ENCODE data around the gene TFB1M. TPM values are rescaled to one million over a fixed set of nuclear protein-coding genes. Genes with fewer than 3 reads are reported as not detected.

The TFB1M gene
- total and polyA plus RNA-seq, 2 experiments from 2014 or later: 10.3 to 11.2 TPM

- Histone ChIP-seq H3K27me3 (no peaks in the 10 kb centered on the region), H2AFZ (no peak overlapping the region), H4K20me1 (ENCODE audit: insufficient read depth, poor library complexity, severe bottlenecking) (no peaks in the 10 kb centered on the region), H3K36me3 (replicated peaks; ENCODE audit: insufficient read depth, low read depth) (no peaks in the 10 kb centered on the region), H3K79me2 (no peaks in the 10 kb centered on the region), H3K27ac (no peak overlapping the region), H3K4me1 (ENCODE audit: insufficient read depth) (no peaks in the 10 kb centered on the region), H3K9me2 (replicated peaks; ENCODE audit: insufficient read depth) (no peaks in the 10 kb centered on the region), H3K4me3 (no peak overlapping the region), H3K4me2 (no peak overlapping the region), H3K9me3 (ENCODE audit: low read depth) (no peaks in the 10 kb centered on the region)
- DNase-seq (ENCODE audit: low spot score): no peak
- TF ChIP-seq EZH2 (IDR thresholded peaks at IDR 0.05; ENCODE audit: borderline replicate concordance): no peak
- no peak for TF ChIP-seq EZH2phosphoT487 (IDR thresholded peaks at IDR 0.05; ENCODE audit: low read depth, severe bottlenecking, unreplicated experiment)
- no peak for TF ChIP-seq CTCF (IDR thresholded peaks at IDR 0.05; ENCODE audit: poor library complexity)
These were observed 38.5 kb upstream of the TFB1M start for GRCh38 chr6:155352811-155353210.

GRCh38 chr6:155352130-155352420 lies 37.8 kb upstream of the TFB1M start:
- H3K36me3 ChIP-seq (replicated peaks; ENCODE audit: insufficient read depth, low read depth): no peaks in the 10 kb centered on the region
- 89% methylated on average over 4 of the region's 4 CpGs for WGBS (ENCODE audit: low lambda C conversion rate, missing lambda C conversion rate)
- H3K9me3 ChIP-seq (ENCODE audit: low read depth): no peaks in the 10 kb centered on the region
- no peak overlapping the region for H3K4me2 ChIP-seq
- TF ChIP-seq CTCF (IDR thresholded peaks at IDR 0.05; ENCODE audit: poor library complexity) (no peak), EZH2phosphoT487 (IDR thresholded peaks at IDR 0.05; ENCODE audit: low read depth, severe bottlenecking, unreplicated experiment) (no peak), EZH2 (IDR thresholded peaks at IDR 0.05; ENCODE audit: borderline replicate concordance) (no peak)
- no peak overlapping the region for H3K27ac ChIP-seq
- H3K9me2 ChIP-seq (replicated peaks; ENCODE audit: insufficient read depth): no peaks in the 10 kb centered on the region
- H4K20me1 ChIP-seq (ENCODE audit: insufficient read depth, poor library complexity, severe bottlenecking): no peaks in the 10 kb centered on the region
- H3K27me3 ChIP-seq: no peaks in the 10 kb centered on the region
- H3K79me2 ChIP-seq: no peaks in the 10 kb centered on the region
- no peak for DNase-seq (ENCODE audit: low spot score)
- no peak overlapping the region for H3K4me3 ChIP-seq
- H3K4me1 ChIP-seq (ENCODE audit: insufficient read depth): no peaks in the 10 kb centered on the region
- H2AFZ ChIP-seq: no peak overlapping the region

GRCh38 chr6:155351273-155352129 lies 37.2 kb upstream of the TFB1M start:
- no peaks in the 10 kb centered on the region for H3K79me2 ChIP-seq
- no peak for TF ChIP-seq EZH2phosphoT487 (IDR thresholded peaks at IDR 0.05; ENCODE audit: low read depth, severe bottlenecking, unreplicated experiment)
- no peak for TF ChIP-seq CTCF (IDR thresholded peaks at IDR 0.05; ENCODE audit: poor library complexity)
- TF ChIP-seq EZH2 (IDR thresholded peaks at IDR 0.05; ENCODE audit: borderline replicate concordance): no peak
- H3K4me3 ChIP-seq: no peak overlapping the region
- no peak overlapping the region for H3K27ac ChIP-seq
- no peak for DNase-seq (ENCODE audit: low spot score)
- H4K20me1 ChIP-seq (ENCODE audit: insufficient read depth, poor library complexity, severe bottlenecking): no peaks in the 10 kb centered on the region
- no peaks in the 10 kb centered on the region for H3K9me3 ChIP-seq (ENCODE audit: low read depth)
- H3K9me2 ChIP-seq (replicated peaks; ENCODE audit: insufficient read depth): no peaks in the 10 kb centered on the region
- H3K27me3 ChIP-seq: no peaks in the 10 kb centered on the region
- H3K4me2 ChIP-seq: no peak overlapping the region
- H2AFZ ChIP-seq: no peak overlapping the region
- H3K36me3 ChIP-seq (replicated peaks; ENCODE audit: insufficient read depth, low read depth): no peaks in the 10 kb centered on the region
- no peaks in the 10 kb centered on the region for H3K4me1 ChIP-seq (ENCODE audit: insufficient read depth)
- 95% methylated on average over 5 of the region's 5 CpGs for WGBS (ENCODE audit: low lambda C conversion rate, missing lambda C conversion rate)

Measured in hepatocyte (in vitro differentiated cells).